D721Med (cell line): ENCODE data around the gene SMG6.

Experiments
- DNase-seq: peaks from one replicate; pipeline ENCODE4 v3.0.0; 2011; ENCODE audit warnings: low spot score; ENCODE audit not compliant: insufficient read length
- FAIRE-seq: peaks from 2 replicates; lab custom pipeline; 2011; peaks lifted over from hg19 to GRCh38; lab: Jason Lieb, UNC
- TF ChIP-seq, protein P1 (sequence below): IDR thresholded peaks from 2 replicates; pipeline ENCODE4 v1.5.1; 2012; ENCODE audit warnings: mild to moderate bottlenecking, control low read depth; ENCODE audit not compliant: insufficient read depth; ENCODE audit errors: missing control alignments

SMG6 gene

DNA sequence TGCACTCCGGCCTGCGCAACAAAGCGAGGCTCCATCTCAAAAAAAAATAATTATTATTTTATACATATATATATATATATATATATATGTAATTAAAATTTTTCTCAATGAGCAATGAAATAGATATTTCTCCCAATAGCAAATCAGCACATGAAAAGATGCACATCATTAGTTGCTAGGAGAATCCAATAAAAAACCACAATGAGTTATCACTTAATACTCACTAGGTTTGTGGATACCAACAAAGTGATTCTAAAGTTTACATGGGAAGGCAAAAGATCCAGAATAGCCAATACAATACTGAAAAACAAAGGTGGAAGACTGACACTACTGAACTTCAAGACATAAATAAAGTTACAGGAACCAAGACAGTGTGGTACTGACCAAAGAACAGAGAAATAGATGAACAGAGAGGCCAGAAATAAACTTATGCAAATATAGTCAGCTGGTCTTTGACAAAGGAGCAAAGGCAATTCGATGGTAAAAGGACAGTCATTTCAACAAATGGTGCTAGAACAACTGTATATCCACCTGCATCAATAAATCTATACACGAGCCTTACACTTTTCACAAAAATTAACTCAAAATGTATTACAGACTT, 13.6 kb downstream of the SMG6 start:
- no peak for FAIRE-seq
- TF ChIP-seq, protein P1, sequence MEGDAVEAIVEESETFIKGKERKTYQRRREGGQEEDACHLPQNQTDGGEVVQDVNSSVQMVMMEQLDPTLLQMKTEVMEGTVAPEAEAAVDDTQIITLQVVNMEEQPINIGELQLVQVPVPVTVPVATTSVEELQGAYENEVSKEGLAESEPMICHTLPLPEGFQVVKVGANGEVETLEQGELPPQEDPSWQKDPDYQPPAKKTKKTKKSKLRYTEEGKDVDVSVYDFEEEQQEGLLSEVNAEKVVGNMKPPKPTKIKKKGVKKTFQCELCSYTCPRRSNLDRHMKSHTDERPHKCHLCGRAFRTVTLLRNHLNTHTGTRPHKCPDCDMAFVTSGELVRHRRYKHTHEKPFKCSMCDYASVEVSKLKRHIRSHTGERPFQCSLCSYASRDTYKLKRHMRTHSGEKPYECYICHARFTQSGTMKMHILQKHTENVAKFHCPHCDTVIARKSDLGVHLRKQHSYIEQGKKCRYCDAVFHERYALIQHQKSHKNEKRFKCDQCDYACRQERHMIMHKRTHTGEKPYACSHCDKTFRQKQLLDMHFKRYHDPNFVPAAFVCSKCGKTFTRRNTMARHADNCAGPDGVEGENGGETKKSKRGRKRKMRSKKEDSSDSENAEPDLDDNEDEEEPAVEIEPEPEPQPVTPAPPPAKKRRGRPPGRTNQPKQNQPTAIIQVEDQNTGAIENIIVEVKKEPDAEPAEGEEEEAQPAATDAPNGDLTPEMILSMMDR = no peak

GRCh38 chr17:2283302-2283701, 20.3 kb downstream of the SMG6 start:
- FAIRE-seq = no peak
- DNase-seq = no peak
- TF ChIP-seq, protein P1 = no peak

More for the DNA sequence above, 13.6 kb downstream of the SMG6 start:
- DNase-seq = no peak

- DNase-seq (peak; percentile 36), FAIRE-seq (peak; percentile 56)
- TF ChIP-seq, protein P1 = peak; percentile 40
Measured at GRCh38 chr17:2282297-2282873, 21.2 kb downstream of the SMG6 start.

DNA sequence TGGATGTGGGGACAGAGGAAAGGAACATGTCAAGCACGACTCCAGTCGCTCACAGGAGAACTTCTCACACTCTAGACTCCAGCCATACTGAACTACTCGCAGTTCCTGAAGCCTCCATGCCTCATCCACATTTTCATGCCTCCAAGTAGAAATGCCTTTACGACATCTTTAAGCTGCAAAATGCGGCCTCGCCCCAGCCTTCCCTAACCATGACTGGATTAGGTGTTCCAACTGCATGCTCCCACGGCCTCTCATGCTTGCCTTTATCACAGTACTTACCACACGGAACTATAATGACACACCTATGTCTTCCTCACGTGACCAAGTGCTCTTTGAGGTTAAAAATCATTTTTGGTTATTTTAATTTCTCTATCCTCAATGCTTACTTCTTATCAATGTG, 23.9 kb downstream of the SMG6 start:
- FAIRE-seq (no peak), DNase-seq (no peak)
- TF ChIP-seq, protein P1 = no peak

- no peak for FAIRE-seq
- TF ChIP-seq, protein P1 = no peak
- no peak for DNase-seq
Measured at GRCh38 chr17:2277429-2278170, 26.0 kb downstream of the SMG6 start.

GRCh38 chr17:2275722-2276121, 27.9 kb downstream of the SMG6 start:
- TF ChIP-seq, protein P1 = no peak
- FAIRE-seq (no peak), DNase-seq (no peak)
